ENCODE data around the gene SLC9A9.

GRCh38 chr3:143450632-143451031, 397.6 kb downstream of the SLC9A9 start:
- TF ChIP-seq MLLT1 (IDR thresholded peaks at IDR 0.05) = no peak
- no peak for TF ChIP-seq SUZ12 (IDR thresholded peaks at IDR 0.05; ENCODE audit: unreplicated experiment)
- TF ChIP-seq ETV6 (conservative IDR thresholded peaks at IDR 0.05 in 1 of 2, IDR thresholded peaks at IDR 0.05 in 1 of 2; ENCODE audit: borderline replicate concordance in 1 of 2, low read depth in 1 of 2) = no peak
- no peak for TF ChIP-seq SP1 (IDR thresholded peaks at IDR 0.05; ENCODE audit: low read depth, low read length)
- TF ChIP-seq CTCF (IDR thresholded peaks at IDR 0.05 in 2 of 3, conservative IDR thresholded peaks at IDR 0.05 in 1 of 3; ENCODE audit: control insufficient read depth in 2 of 3, extremely low read depth in 1 of 3, insufficient read depth in 1 of 3, low read depth in 3 of 3, low read length in 3 of 3) = no peak
- TF ChIP-seq EZH2 (IDR thresholded peaks at IDR 0.05; ENCODE audit: borderline replicate concordance, control insufficient read depth, low read depth, low read length) = no peak
- TF ChIP-seq SMARCA5 (IDR thresholded peaks at IDR 0.05) = no peak
- TF ChIP-seq CBX3 (IDR thresholded peaks at IDR 0.05; ENCODE audit: borderline replicate concordance, low read depth) = no peak
- TF ChIP-seq CHD1 (IDR thresholded peaks at IDR 0.05; ENCODE audit: low read depth, low read length) = no peak
- TF ChIP-seq CBX5 (IDR thresholded peaks at IDR 0.05; ENCODE audit: low read depth) = no peak
